T47D (cell line): ENCODE measurements around the gene TLR1.
"Not testable (repeated sequence)": the region's sequence is repeated elsewhere in the genome, so short reads cannot be mapped to it uniquely, and the experiment has no call there.

ENCODE experiments used
- DNase-seq, 2 experiments: peaks; one replicate each; pipeline versions ENCODE4 v3.0.0 to v3.0.0-alpha.2; 2011 to 2012; ENCODE audit warnings: low read depth in 1 of 2, low spot score in 1 of 2
- JUND ChIP-seq: IDR thresholded peaks from 2 replicates; pipeline ENCODE4 v1.6.1; 2012; ENCODE audit warnings: low read depth
- in situ Hi-C: cut with HindIII; loops from 2 replicates; pipeline ENCODE4 v1.10.0; 2016; ENCODE audit warnings: low sequenced_read_pairs, low pct_unique_long_range_greater_than_20kb

Gene TLR1

GRCh38 chr4:38821739-38822138 is 17.1 kb upstream of the TLR1 start:
- DNase-seq, result no peak
- in situ Hi-C loops, result no loop called here
- no peak for TF ChIP-seq JUND

GRCh38 chr4:38820329-38821061 is 15.9 kb upstream of the TLR1 start:
- in situ Hi-C loops, result no loop called here
- DNase-seq, result no peak
- TF ChIP-seq JUND, result no peak

- DNase-seq, result no peak
- TF ChIP-seq JUND, result no peak
These were observed 15.0 kb upstream of the TLR1 start for GRCh38 chr4:38819569-38819968.

GRCh38 chr4:38818441-38818976 is 13.9 kb upstream of the TLR1 start:
- TF ChIP-seq JUND, result no peak
- DNase-seq, result peak in 1 of 2 experiments; percentile 66
- in situ Hi-C loops, result no loop called here

More at GRCh38 chr4:38819569-38819968, 15.0 kb upstream of the TLR1 start:
- in situ Hi-C loops, result no loop called here

DNA sequence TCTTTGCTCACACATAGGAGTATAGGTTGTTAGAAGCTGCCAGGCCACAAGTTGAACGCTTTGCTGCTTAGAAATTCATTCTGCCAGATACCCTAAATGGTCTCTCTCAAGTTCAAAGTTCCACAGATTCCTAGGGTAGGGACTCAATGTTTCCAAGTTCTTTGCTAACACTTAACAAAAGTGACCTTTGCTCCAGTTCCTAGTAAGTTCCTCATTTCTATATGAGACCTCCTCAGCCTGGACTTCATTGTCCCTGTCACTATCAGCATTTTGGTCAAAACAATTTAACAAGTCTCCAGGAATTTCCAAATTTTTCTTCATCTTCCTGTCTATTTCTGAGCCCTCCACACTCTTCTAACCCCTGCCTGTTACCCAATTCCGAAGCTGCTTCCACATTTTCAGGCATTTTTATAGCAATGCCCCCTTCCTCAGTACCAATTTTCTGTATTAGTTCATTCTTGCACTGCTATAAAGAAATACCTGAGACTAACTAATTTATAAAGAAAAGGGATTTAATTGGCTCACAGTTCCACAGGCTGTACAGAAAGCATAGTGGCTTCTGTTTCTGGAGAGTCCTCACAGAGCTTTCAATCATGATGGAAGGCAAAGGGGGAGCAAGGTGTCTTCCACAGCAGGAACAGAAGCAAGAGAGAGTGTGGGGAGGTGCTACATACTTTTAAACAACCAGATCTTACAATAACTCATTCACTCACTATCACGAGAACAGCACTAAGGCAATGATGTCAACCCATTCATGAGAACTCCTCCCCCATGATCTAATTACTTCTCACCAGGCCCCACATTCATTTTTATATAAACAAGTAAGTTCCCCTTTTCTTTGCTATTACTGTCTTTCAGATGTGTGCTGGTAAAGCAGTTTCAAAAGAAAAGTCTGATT is 11.5 kb upstream of the TLR1 start:
- no peak for TF ChIP-seq JUND
- no peak for DNase-seq
- in situ Hi-C loops, result no loop called here

DNA sequence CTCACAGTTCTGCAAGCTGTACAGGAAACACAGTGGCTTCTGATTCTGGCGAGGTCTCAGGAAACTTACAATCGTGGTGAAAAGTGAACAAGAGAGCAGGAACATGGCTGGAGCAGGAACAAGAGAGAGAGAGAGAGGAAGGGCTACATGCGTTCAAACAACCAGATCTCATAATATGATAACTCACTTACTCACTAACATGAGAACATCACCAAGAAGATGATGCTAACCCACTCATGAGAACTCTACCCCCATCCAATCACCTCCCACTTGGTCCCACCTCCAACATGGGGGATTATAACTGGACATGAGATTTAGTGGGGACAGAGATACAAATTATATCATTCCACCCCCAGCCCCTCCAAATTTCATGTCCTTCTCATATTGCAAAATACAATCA is 9.8 kb upstream of the TLR1 start:
- in situ Hi-C loops, result no loop called here
- no peak for TF ChIP-seq JUND
- no peak for DNase-seq

GRCh38 chr4:38811297-38811696 is 6.7 kb upstream of the TLR1 start:
- TF ChIP-seq JUND, result no peak
- DNase-seq, result no peak
- in situ Hi-C loops, result no loop called here

DNA sequence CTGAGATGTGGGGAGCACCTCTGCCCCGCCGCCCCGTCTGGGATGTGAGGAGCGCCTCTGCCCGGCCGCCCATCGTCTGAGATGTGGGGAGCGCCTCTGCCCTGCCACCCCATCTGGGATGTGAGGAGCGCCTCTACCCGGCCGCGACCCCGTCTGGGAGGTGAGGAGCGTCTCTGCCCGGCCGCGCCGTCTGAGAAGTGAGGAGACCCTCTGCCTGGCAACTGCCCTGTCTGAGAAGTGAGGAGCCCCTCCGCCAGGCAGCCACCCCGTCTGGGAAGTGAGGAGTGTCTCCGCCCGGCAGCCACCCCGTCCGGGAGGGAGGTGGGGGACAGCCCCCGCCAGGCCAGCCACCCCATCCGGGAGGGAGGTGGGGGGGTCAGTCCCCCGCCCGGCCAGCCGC is 2.9 kb upstream of the TLR1 start:
- in situ Hi-C loops, result not testable (repeated sequence)

DNA sequence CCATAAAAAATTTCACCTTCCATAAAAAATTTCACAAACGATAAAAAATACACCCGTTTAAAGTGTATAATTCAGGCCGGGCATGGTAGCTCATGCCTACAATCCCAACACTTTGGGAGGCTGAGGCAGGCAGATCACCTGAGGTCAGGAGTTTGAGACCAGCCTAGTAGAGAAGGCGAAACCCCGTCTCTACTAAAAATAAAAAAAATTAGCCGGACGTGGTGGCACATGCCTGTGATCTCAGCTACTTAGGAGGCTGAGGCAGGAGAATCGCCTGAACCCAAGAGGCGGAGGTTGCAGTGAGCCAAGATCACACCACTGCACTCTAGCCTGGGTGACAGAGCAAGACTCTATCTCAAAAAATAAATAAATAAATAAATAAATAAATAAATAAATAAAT is 1.7 kb upstream of the TLR1 start:
- in situ Hi-C loops, DNase-seq: not testable (repeated sequence)

More for the DNA sequence above, 2.9 kb upstream of the TLR1 start:
- not testable (repeated sequence) for DNase-seq

DNA sequence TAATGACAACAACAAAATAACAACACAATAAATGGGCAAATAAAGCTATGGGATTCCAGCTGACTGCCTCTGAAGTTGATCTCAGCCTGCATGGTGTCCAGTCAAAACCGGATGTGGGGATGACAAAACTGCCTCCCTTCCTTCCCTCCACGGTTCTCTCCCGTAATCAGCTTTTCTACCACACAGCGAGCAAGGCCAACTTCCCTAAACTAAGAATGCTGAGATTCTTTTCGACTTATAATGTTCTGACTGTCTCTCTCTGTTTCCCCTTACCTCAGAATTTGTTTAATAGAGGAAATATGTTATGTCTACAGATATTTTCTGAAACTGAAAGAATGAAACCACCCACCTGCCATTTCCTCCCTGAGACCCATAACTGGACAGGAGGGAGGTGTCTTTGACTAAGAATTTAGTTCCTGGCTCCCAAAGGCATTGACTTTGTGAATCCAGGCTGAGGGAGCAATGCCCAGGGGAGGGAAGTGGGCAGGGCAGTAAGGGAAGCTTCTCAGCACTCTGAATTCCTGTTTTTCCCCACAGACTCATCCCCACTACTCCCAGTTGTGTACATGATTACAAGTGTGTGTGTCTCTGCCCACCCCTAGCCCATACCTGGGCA is 1.0 kb upstream of the TLR1 start:
- no peak for DNase-seq
- in situ Hi-C loops, result no loop called here
- TF ChIP-seq JUND, result no peak

GRCh38 chr4:38803833-38804653 is 548 bp downstream of the TLR1 start:
- no peak for DNase-seq
- in situ Hi-C loops, result no loop called here
- TF ChIP-seq JUND, result no peak
